ENCODE results near the gene CD244.
"Not testable (repeated sequence)": the region's sequence is repeated elsewhere in the genome, so short reads cannot be mapped to it uniquely, and the experiment has no call there.

CD244 gene

GRCh38 chr1:160887071-160887470 lies 24.4 kb upstream of the CD244 start:
- Mint-ChIP-seq H3K27ac (no peak overlapping the region), H3K4me3 (no peak overlapping the region), H3K36me3 (ENCODE audit: low read depth) (no peaks in the 10 kb centered on the region), H3K27me3 (ENCODE audit: low read depth) (peaks cover 26% of the 10 kb centered on the region), H3K9me3 (no peaks in the 10 kb centered on the region), H3K4me1 (ENCODE audit: low read depth) (peaks cover 8% of the 10 kb centered on the region)
- no peak for DNase-seq (ENCODE audit: low spot score)

- Mint-ChIP-seq H3K4me1 (ENCODE audit: low read depth) (peaks cover 8% of the 10 kb centered on the region), H3K27me3 (ENCODE audit: low read depth) (peaks cover 10% of the 10 kb centered on the region), H3K36me3 (ENCODE audit: low read depth) (no peaks in the 10 kb centered on the region), H3K4me3 (no peak within 1 kb of the TSS), H3K27ac (no peak within 1 kb of the TSS), H3K9me3 (no peaks in the 10 kb centered on the region)
- no peak for DNase-seq (ENCODE audit: low spot score)
These were observed 22.4 kb upstream of the CD244 start, which contains the start of gene ITLN1 for GRCh38 chr1:160885042-160885441. Gene ITLN1 (minus strand): TSS chr1:160885180. CDS start chr1:160884877, 303 bp downstream.

- peak; percentile 12 for DNase-seq (ENCODE audit: low spot score)
- Mint-ChIP-seq H3K36me3 (ENCODE audit: low read depth) (no peaks in the 10 kb centered on the region), H3K27ac (no peak overlapping the region)
These were observed 21.9 kb upstream of the CD244 start for GRCh38 chr1:160884579-160884978.

GRCh38 chr1:160883581-160884513 lies 21.2 kb upstream of the CD244 start:
- Mint-ChIP-seq H3K4me3 (no peak overlapping the region), H3K4me1 (ENCODE audit: low read depth) (peaks cover 8% of the 10 kb centered on the region), H3K27ac (no peak overlapping the region), H3K36me3 (ENCODE audit: low read depth) (no peaks in the 10 kb centered on the region), H3K27me3 (ENCODE audit: low read depth) (peaks cover 7% of the 10 kb centered on the region), H3K9me3 (no peaks in the 10 kb centered on the region)
- no peak for DNase-seq (ENCODE audit: low spot score)

More at GRCh38 chr1:160884579-160884978, 21.9 kb upstream of the CD244 start:
- H3K4me3 Mint-ChIP-seq, result no peak overlapping the region
- H3K9me3 Mint-ChIP-seq, result no peaks in the 10 kb centered on the region
- H3K4me1 Mint-ChIP-seq (ENCODE audit: low read depth), result peaks cover 8% of the 10 kb centered on the region
- peaks cover 10% of the 10 kb centered on the region for H3K27me3 Mint-ChIP-seq (ENCODE audit: low read depth)

- Mint-ChIP-seq H3K27ac (no peak overlapping the region), H3K36me3 (ENCODE audit: low read depth) (no peaks in the 10 kb centered on the region), H3K27me3 (ENCODE audit: low read depth) (peaks cover 5% of the 10 kb centered on the region), H3K9me3 (no peaks in the 10 kb centered on the region), H3K4me3 (no peak overlapping the region), H3K4me1 (ENCODE audit: low read depth) (peaks cover 8% of the 10 kb centered on the region)
- DNase-seq (ENCODE audit: low spot score), result no peak
These were observed 19.9 kb upstream of the CD244 start for GRCh38 chr1:160882582-160882981.

GRCh38 chr1:160881264-160881663 lies 18.6 kb upstream of the CD244 start:
- H3K27ac Mint-ChIP-seq; H3K27me3 Mint-ChIP-seq (ENCODE audit: low read depth); H3K4me3 Mint-ChIP-seq; DNase-seq (ENCODE audit: low spot score); H3K9me3 Mint-ChIP-seq; H3K36me3 Mint-ChIP-seq (ENCODE audit: low read depth): not testable (repeated sequence)
- peaks cover 14% of the 10 kb centered on the region for H3K4me1 Mint-ChIP-seq (ENCODE audit: low read depth)

GRCh38 chr1:160880216-160880615 lies 17.5 kb upstream of the CD244 start:
- no peaks in the 10 kb centered on the region for H3K9me3 Mint-ChIP-seq
- no peak overlapping the region for H3K4me3 Mint-ChIP-seq
- no peaks in the 10 kb centered on the region for H3K36me3 Mint-ChIP-seq (ENCODE audit: low read depth)
- no peak for DNase-seq (ENCODE audit: low spot score)
- no peak overlapping the region for H3K27ac Mint-ChIP-seq
- H3K4me1 Mint-ChIP-seq (ENCODE audit: low read depth), result peaks cover 16% of the 10 kb centered on the region
- H3K27me3 Mint-ChIP-seq (ENCODE audit: low read depth), result no peaks in the 10 kb centered on the region

GRCh38 chr1:160879056-160879455 lies 16.4 kb upstream of the CD244 start:
- no peak overlapping the region for H3K27ac Mint-ChIP-seq
- H3K4me3 Mint-ChIP-seq, result no peak overlapping the region
- DNase-seq (ENCODE audit: low spot score), result no peak

GRCh38 chr1:160877221-160877620 lies 14.5 kb upstream of the CD244 start:
- Mint-ChIP-seq H3K4me3 (no peak overlapping the region), H3K9me3 (no peaks in the 10 kb centered on the region), H3K4me1 (ENCODE audit: low read depth) (peaks cover 10% of the 10 kb centered on the region), H3K27me3 (ENCODE audit: low read depth) (peaks cover 4% of the 10 kb centered on the region), H3K27ac (no peak overlapping the region), H3K36me3 (ENCODE audit: low read depth) (no peaks in the 10 kb centered on the region)
- no peak for DNase-seq (ENCODE audit: low spot score)

More at GRCh38 chr1:160879056-160879455, 16.4 kb upstream of the CD244 start:
- Mint-ChIP-seq H3K36me3 (ENCODE audit: low read depth) (no peaks in the 10 kb centered on the region), H3K27me3 (ENCODE audit: low read depth) (peaks cover 4% of the 10 kb centered on the region), H3K9me3 (no peaks in the 10 kb centered on the region), H3K4me1 (ENCODE audit: low read depth) (peaks cover 12% of the 10 kb centered on the region)

GRCh38 chr1:160876311-160876710 lies 13.6 kb upstream of the CD244 start:
- Mint-ChIP-seq H3K27ac (no peak overlapping the region), H3K9me3 (no peaks in the 10 kb centered on the region), H3K27me3 (ENCODE audit: low read depth) (peaks cover 6% of the 10 kb centered on the region), H3K4me3 (no peak overlapping the region), H3K36me3 (ENCODE audit: low read depth) (no peaks in the 10 kb centered on the region), H3K4me1 (ENCODE audit: low read depth) (peaks cover 10% of the 10 kb centered on the region)
- no peak for DNase-seq (ENCODE audit: low spot score)

- not testable (repeated sequence) for H3K36me3 Mint-ChIP-seq (ENCODE audit: low read depth); H3K27ac Mint-ChIP-seq; H3K4me1 Mint-ChIP-seq (ENCODE audit: low read depth); DNase-seq (ENCODE audit: low spot score); H3K4me3 Mint-ChIP-seq; H3K27me3 Mint-ChIP-seq (ENCODE audit: low read depth); H3K9me3 Mint-ChIP-seq
These were observed 12.9 kb upstream of the CD244 start for GRCh38 chr1:160875591-160875990.

- Mint-ChIP-seq H3K27me3 (ENCODE audit: low read depth) (peaks cover 9% of the 10 kb centered on the region), H3K27ac (no peak overlapping the region), H3K9me3 (no peaks in the 10 kb centered on the region), H3K36me3 (ENCODE audit: low read depth) (no peaks in the 10 kb centered on the region), H3K4me3 (no peak overlapping the region), H3K4me1 (ENCODE audit: low read depth) (peaks cover 10% of the 10 kb centered on the region)
- DNase-seq (ENCODE audit: low spot score), result no peak
These were observed 12.2 kb upstream of the CD244 start for GRCh38 chr1:160874935-160875334.

GRCh38 chr1:160868141-160868540 lies 5.5 kb upstream of the CD244 start:
- no peak for DNase-seq (ENCODE audit: low spot score)
- no peak overlapping the region for H3K4me3 Mint-ChIP-seq
- H3K4me1 Mint-ChIP-seq (ENCODE audit: low read depth), result peaks cover 5% of the 10 kb centered on the region
- H3K36me3 Mint-ChIP-seq (ENCODE audit: low read depth), result no peaks in the 10 kb centered on the region
- no peaks in the 10 kb centered on the region for H3K9me3 Mint-ChIP-seq
- H3K27ac Mint-ChIP-seq, result no peak overlapping the region
- H3K27me3 Mint-ChIP-seq (ENCODE audit: low read depth), result peaks cover 10% of the 10 kb centered on the region

GRCh38 chr1:160867651-160868050 lies 5.0 kb upstream of the CD244 start:
- not testable (repeated sequence) for H3K27ac Mint-ChIP-seq; H3K4me3 Mint-ChIP-seq; H3K36me3 Mint-ChIP-seq (ENCODE audit: low read depth); H3K4me1 Mint-ChIP-seq (ENCODE audit: low read depth); H3K9me3 Mint-ChIP-seq; DNase-seq (ENCODE audit: low spot score)
- peaks cover 10% of the 10 kb centered on the region for H3K27me3 Mint-ChIP-seq (ENCODE audit: low read depth)

Measured in T-helper 2 cell treated with Interferon-gamma antibody and Interleukin-4, amounts not matched to agents 5 μg/mL and 100 μg/mL, for 36 hours (primary cell).